GM12872 (cell line): Measurements from ENCODE around the gene NLGN2.

ENCODE experiments used
- TF ChIP-seq, protein P1 (sequence below): IDR thresholded peaks from 3 replicates; pipeline ENCODE4 v1.5.1; 2011; ENCODE audit warnings: low read depth, mild to moderate bottlenecking, low read length, moderate library complexity; ENCODE audit not compliant: insufficient read depth

NLGN2 gene

DNA sequence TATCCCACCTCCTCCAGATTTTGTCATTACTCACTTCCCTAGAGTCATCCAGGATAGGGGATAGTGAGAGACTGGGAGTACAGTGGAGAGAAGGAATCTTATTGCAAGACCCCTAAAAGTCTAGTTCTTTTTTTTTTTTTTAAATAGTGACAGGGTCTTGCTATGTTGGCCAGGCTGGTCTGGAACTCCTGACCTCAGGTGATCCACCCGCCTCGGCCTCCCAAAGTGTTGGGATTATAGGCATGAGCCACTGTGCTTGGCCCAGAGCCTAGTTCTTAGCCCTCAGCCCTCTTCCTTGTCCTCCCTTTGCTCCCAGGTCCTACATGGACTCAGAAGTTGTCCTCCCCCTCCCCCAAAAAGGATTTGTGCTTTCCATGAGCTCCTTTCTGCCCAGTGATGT, 34.5 kb downstream of the NLGN2 start:
- TF ChIP-seq, protein P1, sequence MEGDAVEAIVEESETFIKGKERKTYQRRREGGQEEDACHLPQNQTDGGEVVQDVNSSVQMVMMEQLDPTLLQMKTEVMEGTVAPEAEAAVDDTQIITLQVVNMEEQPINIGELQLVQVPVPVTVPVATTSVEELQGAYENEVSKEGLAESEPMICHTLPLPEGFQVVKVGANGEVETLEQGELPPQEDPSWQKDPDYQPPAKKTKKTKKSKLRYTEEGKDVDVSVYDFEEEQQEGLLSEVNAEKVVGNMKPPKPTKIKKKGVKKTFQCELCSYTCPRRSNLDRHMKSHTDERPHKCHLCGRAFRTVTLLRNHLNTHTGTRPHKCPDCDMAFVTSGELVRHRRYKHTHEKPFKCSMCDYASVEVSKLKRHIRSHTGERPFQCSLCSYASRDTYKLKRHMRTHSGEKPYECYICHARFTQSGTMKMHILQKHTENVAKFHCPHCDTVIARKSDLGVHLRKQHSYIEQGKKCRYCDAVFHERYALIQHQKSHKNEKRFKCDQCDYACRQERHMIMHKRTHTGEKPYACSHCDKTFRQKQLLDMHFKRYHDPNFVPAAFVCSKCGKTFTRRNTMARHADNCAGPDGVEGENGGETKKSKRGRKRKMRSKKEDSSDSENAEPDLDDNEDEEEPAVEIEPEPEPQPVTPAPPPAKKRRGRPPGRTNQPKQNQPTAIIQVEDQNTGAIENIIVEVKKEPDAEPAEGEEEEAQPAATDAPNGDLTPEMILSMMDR: no peak

DNA sequence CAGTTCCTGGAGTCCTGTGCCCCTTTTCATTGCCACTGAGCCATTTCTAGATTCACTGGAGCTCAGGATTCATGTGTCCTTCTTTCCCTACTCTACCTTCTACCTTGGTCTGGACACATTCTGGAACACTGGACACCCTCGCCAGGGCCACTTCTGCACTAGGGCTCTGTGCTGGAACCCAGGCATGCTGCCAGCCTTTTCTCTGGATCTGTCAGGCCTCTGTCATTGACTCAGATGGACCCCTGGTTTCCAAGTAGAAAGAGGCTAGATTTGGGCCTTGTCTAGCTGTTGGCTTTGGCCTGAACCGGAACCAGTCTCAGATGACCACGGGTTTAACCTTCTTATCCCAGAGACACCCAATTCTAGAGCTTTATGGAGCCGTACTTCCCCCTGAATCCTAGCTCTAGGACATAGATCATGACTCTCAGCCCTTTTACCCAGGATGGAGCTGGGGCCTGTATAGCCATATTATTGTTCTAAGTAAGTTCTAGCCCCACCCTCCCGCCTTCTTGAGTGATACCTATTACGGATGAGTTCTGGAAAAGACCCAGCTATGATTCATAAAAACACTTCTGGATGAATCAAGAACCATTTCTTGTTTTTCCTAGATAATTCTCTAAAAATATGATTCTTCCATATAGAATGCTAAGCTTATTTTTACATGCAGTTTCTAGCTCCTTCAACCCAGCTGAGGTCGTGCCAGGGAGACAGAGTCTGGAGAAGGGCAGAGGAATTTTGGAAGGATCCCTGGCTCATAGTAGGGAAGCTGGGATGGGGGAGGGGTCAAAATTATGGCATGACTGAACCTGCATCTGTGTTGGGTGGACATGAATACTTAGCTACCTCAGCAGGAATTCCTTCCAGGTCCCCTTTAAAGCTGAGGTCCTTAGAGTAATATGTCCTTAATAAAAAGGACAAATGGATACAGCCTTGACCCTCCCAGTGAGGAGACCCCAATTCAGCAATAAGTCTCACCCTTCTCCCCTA, 36.1 kb downstream of the NLGN2 start:
- TF ChIP-seq, protein P1: no peak

DNA sequence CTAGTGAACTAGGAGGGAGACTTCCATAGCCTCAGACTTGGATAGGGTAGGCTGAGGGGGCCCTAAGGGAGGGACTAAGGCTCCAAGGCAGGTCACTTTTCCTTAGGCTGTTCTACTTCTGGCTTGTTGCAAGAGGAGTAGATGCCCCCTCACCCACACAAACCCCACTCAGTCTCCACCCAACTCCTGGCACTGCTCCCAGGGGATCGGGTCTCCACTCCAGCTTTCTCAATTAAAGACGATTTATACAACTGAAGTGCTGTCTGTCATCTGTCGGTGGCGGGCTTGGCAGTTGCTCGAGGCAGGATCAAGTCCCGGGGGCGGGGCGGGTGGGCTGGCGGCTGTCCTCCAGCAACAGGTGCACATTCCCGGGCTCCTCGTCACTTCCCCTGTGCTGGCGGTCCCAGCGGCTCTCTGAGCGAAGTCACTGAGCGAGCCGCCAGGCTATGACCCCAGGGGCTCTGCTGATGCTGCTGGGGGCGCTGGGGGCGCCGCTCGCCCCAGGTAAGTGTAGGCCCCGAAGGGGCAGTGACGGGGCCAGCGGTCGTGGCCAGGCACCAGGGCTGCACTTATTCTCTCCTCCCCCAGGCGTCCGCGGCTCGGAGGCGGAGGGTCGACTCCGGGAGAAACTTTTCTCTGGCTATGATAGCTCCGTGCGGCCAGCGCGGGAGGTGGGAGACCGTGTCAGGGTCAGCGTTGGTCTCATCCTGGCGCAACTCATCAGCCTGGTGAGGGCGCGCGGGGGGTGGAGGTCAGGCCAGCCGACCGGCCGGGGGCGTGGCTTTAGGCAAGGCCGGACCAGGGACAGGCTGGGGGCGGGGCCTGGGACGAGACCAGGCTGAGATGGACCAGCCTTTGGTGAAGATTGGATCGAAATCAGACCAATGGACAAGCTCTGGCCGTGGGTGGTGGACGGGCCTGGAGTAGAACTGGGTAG, 37.3 kb downstream of the NLGN2 start, which contains the start of gene CHRNB1:
Gene CHRNB1, plus strand, starts transcription at position 380 of the 937 bp plus-strand sequence. Its CDS starts 67 bp downstream, at position 447.
- TF ChIP-seq, protein P1: no peak

DNA sequence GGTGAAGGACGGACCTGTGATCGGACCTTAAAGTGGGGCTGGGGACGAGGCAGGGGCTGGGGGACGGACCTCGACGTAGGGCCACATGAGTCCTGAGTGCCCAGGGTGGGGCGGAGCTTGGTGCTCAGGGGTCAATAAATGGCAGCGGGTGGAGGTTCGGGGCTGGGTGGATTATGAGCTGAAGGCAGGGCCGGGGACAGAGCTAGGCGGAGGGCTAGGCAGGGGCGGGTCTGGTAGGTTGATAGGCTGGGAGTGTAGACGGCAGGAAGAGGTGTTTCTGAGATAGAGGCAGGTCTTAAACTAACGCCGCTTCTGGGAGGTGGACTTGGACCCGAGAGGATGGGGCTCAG, 37.9 kb downstream of the NLGN2 start:
- TF ChIP-seq, protein P1: no peak

DNA sequence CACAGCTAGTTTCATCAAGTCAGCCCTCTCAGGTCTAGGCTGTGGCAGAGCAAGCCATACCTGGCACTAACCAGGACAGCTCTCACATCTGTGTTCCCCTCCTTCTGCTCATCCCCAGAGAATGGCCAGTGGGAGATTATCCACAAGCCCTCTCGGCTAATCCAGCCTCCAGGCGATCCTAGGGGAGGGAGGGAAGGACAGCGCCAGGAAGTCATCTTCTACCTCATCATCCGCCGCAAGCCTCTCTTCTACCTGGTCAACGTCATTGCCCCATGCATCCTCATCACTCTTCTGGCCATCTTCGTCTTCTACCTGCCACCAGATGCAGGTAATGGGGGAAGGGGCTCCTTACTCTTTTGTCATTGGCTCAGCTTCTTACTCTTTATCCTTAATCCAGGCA, 40.8 kb downstream of the NLGN2 start:
- TF ChIP-seq, protein P1: no peak

DNA sequence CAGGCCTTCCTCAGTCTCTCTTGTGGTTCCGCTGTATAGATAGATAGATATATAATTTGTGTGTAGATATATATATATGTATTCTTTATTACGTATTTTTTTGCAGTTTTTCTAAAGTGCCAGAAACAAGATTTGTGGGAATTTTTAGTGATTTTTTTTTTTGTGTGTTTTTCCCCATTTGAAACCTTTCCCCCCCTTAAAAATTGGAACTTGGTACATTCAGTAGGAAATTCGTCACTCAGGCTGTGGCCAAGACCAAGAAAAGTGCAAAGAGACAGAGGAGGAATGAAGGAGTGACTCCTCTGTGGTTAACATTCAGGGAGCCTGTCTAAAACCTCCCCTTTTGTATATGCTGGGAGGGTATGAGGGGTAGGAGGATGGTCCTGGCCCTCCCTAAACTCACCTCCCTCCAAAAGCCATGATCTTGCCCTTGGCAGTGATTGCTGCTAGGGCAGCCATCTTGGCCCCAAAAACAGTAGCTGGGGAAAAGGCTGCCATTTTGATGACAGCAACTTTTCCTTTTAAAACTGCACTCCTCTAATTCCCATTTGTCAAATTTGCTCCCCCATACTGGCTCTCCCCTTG, 52.4 kb downstream of the NLGN2 start:
- TF ChIP-seq, protein P1: no peak
